GM21786 (cell line): ENCODE results near the gene TSPYL4.

Source experiments
- ATAC-seq: cut with Tn5 transposase; IDR thresholded peaks from one replicate; pipeline ENCODE4 v1.9.1; 2021; ENCODE audit not compliant: unreplicated experiment

TSPYL4 gene

DNA sequence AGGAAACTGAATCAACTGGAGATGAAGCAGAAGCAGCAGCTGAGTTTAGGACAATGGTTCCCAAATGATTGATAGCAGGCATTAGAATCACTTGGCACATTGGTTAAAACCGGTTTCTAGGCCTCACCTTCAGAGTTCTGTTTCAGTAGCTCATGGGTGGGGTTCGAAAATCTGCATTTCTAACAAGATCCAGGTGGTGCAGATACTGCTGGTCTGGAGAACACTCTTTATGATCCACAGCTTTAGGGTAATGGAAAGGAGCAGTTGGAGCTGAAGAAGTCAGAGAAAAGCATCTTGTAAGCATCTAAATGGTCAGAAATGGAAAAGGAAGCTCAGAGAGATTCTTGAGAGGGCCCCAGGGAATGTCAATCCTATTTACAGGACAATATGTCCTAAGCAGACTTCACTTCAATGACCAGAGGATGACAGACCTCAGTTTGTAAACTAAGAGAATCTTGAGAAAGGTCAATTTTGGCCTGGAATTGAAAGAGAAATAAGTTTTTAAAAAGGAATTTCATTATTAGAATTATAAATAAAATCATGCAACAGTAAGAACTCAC, 17.4 kb upstream of the TSPYL4 start:
- no peak for ATAC-seq

DNA sequence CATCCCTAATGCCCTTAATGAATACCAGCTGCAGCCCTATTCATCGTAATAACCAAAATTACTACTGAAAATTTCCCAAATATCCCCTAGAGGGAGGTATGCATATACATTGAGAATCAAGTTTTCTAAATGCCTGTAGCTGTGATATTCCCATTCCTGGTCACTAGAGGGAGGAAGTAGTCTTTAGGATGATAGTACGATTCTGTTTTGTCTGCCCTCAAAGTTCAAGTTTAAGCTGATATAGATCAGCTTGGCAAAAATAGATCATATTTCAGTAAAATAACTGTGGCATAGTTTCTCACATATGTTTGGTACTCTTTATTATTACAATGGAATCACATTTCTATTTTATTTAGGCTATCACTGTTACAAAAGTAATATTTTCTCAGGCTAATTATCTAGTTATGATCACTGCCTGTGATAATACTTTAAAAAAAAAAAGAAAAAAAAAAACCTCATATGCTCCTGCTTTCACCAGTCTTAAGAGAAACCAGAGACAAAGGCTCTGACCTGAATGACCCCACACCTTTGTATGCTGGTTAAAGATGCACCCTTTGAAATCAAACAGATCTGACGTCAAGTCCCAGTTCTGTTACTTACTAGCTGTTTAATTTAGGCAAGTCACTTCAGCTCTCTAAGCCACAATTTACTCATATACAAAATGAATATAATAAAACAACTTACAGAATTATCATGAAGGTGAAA, 14.9 kb upstream of the TSPYL4 start:
- peak; percentile 94 for ATAC-seq

DNA sequence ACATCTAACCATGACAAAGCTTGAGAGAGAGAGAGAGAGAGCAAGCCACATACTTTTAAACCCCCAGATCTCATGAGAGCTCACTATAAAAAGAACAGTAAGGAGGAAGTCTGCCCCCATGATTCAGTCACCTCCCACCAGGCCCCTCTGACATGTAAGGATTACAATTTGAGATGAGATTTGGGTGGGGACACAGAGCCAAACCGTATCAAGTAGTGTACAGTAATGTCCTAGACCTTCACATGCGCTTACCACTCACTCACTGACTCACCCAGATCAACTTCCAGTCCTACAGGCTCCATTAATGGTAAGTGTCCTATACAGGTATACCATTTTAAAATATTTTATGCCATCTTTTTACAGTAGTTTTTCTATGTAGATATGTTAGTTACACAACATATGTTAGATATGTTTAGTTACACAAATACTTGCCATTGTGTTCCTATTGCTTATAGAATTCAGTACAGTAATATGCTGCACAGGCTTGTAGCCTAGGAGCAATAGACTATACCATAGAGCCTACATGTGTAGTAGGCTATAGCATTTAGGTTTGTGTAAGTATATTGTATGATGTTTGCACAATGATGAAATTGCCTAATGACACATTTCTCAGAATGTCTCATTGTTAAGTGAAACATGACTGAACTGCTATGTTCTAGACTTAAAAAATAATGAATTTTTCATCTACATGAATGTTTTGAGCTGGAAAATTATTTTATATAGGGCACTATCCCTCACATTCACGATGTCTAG, 14.1 kb upstream of the TSPYL4 start:
- peak; percentile 17 for ATAC-seq

DNA sequence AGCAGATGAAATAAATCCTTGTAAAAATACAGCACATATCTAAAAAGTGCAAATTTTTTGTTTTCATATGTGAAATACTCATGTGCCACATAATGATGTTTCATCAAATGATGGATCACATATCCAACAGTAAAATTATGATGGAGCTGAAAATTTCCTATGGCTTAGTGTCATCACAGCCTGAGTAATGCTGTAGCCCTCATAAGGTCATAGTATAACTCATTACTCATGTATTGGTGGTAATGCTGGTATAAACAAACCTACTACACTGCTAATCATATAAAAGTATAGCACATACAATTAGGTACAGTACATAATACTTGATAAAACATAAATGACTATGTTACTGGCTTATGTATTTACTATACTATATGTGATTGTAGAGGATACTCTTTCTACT, 12.9 kb upstream of the TSPYL4 start:
- ATAC-seq = no peak

DNA sequence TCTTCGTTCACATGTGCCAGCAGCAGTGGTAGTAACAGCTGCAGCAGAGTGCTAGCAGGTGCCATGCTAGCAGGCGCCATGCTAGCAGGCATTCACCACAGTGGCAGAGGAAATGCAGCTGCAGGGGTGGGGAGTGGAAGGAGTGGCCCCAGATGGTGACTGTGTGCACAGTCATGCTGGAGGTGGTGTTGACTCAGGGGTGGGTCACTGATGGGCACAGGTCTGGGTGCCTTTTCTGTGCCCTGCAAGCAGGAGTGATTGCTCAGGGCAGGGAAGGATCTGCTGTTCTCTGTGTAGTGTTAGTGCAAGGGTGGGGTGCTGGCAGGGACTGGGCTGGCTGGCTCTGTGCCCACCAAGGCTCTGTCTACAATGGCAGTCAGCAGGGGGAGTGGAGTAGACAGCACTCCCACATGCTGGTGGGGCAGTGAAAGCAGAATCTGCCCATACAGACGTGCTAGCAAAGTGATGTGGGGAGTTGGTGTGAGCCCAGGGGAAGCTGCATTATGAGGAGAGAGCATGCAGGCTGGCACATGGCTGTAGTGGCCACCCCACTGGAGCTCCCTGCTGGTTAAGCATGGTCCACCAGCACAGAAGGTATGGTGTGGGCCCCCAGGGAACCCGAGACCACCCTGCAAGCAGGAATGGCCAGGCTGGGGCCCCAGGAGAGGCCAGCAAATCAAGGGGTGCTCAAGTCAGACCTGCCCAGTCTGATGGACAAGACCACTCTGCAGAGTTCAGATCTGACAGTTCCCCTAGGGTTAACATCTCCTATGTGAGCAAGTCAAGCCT, 11.4 kb upstream of the TSPYL4 start:
- ATAC-seq = no peak

DNA sequence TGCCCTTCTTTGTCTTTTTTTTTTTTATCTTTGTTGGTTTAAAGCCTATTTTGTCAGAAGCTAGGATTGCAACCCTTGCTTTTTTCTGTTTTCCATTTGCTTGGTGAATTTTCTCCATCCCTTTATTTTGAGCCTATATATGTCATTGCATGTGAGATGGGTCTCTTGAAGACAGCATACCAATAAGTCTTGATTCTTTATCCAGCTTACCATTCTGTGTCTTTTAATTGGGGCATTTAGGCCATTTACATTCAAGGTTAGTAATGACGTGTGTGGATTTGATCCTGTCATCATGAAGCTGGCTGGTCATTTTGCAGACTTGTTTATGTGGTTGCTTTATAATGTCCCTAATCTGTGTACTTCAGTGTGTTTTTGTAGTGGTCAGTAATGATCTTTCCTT, 9.5 kb upstream of the TSPYL4 start:
- no peak for ATAC-seq

DNA sequence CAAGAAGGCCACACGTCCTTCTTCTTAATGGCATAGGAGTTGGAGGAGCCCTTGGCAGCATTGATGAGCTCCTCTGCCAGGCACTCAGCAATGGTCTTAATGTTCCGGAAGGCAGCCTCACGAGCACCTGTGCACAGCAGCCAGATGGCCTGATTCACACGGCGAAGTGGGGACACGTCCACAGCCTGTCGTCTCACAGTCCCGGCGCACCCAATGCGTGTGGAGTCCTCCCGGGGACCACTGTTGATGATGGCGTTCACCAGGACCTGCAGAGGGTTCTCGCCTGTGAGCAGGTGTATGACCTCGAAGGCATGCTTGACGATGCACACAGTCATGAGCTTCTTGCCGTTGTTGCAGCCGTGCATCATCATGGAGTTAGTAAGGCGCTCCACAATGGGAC, 4.6 kb upstream of the TSPYL4 start:
- no peak for ATAC-seq

DNA sequence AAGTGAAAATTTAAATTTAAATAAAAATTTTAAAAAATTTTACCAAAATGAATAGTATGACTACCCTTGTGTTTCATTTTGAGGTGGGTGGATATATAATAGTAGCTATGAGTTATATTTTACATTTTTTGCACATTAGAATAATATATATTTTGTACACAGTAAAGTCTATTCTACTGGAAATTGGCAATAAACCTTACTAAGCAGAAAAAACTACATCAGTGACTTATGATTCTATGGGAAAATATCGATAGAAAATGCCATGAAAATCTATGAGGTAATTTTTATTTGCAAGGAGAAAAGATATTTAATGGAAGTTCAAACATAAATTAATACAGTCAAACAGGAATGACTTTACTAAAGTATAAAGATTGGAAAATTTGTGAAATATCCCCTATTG, 2.8 kb upstream of the TSPYL4 start:
- no peak for ATAC-seq

DNA sequence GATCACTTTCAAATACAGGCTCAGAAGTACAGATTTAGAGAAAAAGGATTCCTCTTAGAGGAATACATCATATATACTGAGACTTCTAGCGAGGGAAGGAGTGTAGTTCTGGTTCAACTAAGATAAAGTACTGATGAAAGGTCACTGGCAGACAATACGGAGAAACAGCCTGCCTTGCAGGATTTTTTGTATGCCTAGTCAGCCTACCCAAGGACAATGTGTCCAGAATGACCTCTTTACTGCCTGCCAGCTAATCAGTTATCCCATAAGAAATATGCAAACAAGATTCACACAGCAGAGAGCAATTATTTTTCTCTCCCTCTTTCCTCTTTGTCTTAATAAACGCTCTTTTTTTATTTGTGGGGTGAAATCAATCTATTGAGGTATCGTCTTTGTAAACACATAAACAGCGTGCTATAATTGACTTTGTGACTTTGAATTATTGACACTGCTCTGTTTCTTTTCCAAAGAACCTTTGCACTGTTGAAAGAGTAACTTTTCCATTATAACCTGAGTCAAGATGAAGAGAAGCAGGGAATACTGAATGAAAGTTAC, 1.4 kb upstream of the TSPYL4 start:
- no peak for ATAC-seq

DNA sequence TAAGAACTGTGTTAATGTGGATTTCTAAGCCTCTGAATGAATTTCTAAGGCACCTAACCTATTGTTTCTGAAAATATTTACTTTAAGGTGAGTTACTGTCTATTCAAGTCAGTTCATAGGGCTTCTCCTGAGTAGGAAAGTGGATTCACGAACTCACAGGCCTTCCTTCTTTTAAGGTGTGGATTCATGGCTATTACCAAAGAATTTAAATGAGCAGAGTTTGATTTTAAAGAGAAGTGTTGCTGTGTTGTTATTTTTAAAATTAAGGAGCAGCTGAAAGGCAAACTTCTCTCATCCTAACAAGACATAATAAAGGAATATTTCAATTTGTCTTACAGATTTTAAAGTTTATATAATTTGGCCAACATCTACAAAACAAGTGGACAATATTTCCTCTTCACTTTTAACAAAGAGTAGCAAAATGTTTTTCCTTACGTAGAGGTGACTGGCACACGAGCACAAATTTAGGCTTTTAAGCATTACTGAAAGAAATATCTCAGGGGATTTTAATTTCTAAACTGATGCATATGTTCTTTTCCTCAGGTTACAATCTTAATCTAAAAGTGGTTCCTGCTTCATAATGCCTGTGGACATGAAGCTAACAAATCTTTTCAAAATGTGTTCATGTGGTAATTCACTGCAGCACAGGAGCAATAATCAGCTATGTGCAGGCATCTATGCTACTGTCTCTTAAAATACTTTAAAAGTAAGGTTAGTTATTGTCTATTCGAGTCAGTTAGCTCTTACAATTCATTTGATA, 602 bp upstream of the TSPYL4 start:
- ATAC-seq = peak; percentile 26

DNA sequence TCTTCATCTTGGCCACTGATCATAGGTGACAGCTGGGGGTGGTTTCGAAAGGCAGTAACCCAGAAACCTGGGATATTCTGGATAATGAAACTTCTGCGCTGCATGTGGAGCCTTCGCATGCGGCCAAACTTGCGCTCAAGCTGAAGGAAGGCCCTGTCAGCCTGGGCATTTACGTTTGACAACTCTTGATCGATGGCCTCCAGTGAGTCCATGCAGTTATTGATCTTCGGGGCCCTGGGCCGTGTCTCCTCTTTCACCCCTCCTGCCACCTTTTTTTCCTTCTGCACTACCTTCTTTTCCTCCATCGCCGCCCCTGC, 729 bp downstream of the TSPYL4 start:
- ATAC-seq = no peak

DNA sequence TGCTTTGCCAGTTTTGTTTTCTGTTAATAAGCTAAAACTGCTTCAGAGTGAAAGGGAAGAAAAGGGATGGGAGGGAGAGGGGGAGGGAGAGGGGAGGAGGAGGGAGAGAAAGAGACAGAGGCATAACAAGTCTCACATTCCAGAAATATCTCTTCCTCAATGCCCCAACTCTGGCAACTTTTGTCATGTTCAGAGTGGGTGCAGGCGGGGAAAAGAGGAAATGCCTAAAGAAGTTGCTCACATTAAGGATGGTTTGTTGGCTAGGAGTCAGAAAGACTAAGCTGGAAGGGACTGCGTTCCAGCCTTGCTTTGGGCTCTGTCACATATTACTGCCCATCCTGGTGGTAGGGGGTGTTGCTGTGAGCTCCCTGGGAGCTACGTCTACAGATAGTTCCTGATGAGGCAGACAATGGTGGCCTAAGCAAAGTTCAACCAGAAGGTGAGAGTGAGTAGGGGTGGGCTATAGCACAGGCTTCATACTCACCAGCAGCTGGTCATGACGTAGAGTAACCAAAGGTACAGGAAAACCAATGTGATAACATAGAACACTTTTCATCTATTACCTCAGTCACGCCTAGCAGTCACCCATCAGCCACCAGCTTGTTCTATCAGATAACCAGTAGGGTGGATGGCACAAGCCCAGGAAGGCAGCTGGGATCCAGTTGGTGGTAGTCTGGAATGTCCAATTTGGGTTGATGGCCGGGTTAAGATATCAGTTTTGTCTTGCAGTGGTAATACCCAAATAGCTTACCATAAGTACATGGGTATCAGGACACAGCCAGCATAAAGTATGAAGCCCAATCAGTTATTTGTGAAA, 2.1 kb downstream of the TSPYL4 start:
- no peak for ATAC-seq

DNA sequence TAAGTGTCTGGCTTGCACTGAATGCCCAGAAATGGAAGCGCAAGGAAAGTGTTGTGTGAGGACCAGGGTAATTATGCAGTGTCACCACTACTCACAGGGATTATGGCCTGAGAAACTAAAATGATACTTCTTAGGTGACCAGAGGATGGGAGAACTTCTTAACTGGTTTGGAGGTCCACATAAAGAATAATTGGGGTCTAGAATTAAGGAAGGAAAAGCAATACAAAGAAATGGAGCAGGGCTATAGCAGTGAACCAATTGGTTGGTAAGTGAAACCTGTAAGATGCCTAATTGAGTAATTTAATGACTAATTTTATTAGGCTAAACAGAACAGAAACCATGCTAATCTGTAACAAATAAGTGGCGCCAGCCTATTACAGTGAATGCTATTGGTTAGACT, 5.3 kb downstream of the TSPYL4 start:
- ATAC-seq = no peak

DNA sequence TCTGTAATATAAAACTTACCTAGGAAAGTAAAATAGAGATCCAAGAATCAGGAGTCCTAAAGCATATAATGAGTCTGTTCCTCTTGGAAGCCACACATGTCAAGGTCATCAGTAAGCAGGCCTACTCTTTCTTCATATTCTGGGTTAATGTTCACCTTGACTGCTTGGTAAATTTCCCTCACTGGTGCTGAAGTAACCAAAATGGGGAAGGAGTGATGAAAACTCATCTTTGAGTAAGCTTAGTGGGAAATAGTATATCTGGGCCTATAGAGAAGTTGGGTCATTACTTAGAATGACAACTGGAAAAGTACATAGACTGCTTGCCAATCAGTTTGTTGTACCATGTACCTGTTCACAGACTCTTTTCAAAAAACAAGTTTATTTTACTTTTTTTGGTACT, 6.6 kb downstream of the TSPYL4 start:
- ATAC-seq = no peak

DNA sequence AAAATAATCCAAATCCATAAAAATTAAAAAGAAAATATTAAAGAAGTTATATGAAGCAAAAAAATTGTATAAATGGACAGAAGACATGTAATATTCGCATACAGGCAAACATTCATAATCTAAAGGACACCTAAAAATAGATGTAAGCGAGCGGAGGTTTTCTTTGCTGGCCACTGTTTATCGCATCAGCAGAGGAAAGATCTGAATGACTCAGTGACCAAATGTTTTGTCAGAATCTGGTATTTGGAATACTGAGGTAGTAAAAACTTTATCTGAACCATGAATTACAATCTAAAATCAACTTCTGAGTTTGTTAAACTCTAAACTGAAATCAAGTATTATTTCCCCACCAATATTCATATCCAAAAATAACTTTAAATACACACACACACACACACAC, 7.8 kb downstream of the TSPYL4 start:
- ATAC-seq = no peak

DNA sequence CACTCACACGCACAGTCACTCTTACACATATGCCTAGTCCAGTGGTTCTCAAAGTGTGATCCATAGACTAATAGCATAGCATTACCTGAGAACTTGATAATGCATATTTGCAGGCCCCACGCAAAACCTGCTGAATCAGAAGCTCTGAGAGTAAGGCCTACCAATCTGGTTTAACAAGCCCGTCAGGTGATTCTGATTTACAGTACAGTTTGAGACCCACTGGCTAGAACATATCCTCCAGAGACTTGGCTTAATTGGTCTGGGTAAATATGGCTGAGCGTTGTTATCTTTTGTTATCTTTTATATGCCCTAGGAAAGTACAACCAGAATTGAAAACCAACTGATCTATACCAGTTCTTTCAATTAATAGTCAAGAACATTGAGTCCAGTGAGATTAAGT, 9.6 kb downstream of the TSPYL4 start:
- no peak for ATAC-seq

DNA sequence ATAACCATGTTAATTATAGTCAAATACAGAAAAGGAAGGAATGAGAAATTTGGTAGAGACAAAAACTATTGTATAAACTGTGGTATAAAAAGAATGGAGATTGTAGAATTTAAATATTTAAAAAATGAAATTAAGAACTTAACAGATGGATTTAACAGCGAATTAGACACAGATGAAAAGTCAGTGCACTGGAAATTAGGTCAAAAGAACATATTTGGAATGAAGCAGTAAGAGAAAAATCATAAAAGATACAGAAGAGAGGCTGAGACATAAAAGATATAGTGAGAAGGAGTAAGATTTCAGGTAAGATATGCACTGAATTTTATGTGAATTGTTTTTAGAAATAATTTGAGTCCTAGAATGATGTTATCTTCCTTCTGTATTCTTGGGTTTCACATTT, 14.0 kb downstream of the TSPYL4 start:
- ATAC-seq = no peak

DNA sequence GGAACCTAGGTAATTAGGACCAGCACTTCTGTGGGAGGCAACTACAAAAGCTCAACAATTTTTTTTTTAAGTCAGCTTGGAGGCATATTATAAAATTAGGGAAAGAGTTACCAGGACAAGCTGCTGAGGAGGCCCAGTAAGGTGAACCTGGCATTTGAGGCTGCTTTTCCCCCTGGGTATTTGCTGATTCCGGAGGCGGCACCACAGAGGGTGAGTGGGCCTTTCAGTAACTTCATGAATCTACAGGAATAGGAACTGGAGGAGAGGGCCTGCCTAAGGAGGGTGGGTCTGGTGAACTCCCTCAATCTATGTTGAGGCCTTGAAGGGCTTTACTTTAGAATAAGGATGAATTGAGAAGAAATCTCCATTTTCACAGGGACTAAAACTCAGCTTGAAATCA, 14.6 kb downstream of the TSPYL4 start:
- ATAC-seq = no peak

DNA sequence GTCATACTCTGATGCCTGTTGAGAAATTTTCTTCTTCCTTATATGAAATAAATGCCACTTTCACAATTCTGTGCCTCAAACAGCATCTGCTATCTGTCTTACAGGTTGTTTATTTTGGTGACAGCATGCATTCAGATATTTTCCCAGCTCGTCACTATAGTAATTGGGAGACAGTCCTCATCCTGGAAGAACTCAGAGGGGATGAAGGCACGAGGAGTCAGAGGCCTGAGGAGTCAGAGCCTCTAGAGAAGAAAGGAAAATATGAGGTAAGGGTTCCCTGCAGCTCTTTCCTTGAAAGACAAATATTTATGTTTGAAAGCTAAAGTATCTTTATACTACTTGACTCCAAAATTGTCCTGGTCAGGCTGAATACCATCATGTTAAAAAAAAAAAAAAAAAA, 15.8 kb downstream of the TSPYL4 start:
- ATAC-seq = no peak

DNA sequence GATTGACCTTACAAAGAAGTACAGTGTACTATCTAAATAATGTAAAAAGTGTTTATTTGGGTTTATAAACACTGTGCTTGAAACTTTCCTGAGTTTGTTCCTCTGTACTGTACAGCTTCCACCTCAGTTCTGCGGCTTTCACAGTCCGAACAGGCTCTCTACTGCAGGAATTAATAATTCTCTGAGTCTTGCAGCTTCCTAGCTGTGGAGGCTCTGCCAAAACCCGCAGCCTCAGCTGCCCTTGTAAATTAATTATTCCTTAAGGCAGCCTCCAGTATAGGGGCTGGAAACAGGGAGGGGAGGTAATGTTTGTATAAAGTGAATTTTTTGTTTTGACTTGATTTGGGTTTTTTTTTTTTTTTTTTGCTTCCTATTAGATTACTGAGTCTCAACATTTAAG, 19.2 kb downstream of the TSPYL4 start:
- no peak for ATAC-seq
